ENCODE results near the gene TSSK3. TPM values are rescaled to one million over a fixed set of nuclear protein-coding genes. Genes with fewer than 3 reads are reported as not detected.

TSSK3 gene
- total and polyA plus RNA-seq, 2 donors (not counting 1 experiment from before 2014, with no cell fraction given), result 1.8 to 11.6 TPM

DNA sequence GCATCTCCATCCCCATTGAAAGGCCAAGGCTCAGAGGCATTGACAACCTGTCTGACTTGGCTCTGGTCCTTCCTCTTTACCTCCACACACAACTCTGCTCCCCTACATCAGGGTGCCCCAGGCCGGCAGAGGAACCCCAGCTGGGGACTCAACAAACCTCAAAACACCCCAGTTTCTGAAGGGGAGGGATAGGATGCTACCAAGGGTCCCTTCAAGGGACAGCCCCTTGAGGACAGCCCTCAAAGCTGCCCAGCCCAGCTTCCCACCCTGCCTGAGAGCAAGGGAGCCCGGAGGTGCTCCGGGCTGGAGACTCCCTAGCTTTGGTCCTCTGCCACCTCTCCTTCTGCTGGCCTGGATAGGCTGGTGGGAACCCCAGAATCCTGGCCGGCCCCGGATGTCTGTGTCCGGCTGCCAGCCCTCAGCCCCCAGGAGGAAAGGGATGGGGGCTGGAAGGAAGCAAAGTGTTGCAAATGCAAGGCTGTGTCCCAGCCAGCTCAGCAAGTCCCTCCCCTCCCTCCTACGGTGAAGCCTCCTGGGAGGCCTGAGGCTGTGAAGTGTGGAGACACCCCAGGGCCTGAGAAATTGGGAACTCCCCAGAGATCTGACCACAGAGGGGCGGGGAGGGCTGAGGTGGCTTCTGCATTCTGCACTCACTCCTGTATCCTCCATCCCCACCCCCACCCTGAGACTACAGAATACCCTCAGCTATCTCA lies 25.2 kb upstream of the TSSK3 start:
- peak overlapping the region in 3 of 5 experiments; percentile 17 to 75 (median 70) for H3K4me3 ChIP-seq (ENCODE audit: control extremely low read depth in 1 of 5, extremely low read depth in 1 of 5, insufficient read depth in 1 of 5, low read depth in 2 of 5, low read length in 4 of 5)
- Mint-ChIP-seq H3K4me3 (peak overlapping the region; percentile 88), H3K9me3 (ENCODE audit: insufficient read depth) (no peaks in the 10 kb centered on the region), H3K27me3 (no peaks in the 10 kb centered on the region), H3K4me1 (peaks cover 56% of the 10 kb centered on the region), H3K27ac (peak overlapping the region; percentile 92)
- POLR2A ChIA-PET, result interaction anchor here (0.5 to 3.9 kb wide), 13 partner anchors 8 to 338 kb away, joined by 3 to 53 read pairs (median 13); partner anchors contain the start of genes BSDC1, FAM167B, HDAC1 and LCK
- peak; percentile 46 for ATAC-seq (ENCODE audit: low read depth)
- WGBS (ENCODE audit: insufficient coverage), result 29% methylated on average over 5 of the region's 8 CpGs
- H3K4me1 ChIP-seq (ENCODE audit: control insufficient read depth in 2 of 2, insufficient read depth in 2 of 2, low read length in 2 of 2), result peaks cover 57 to 61% of the 10 kb centered on the region in 2 donors
- intact Hi-C loops (cut with micrococcal nuclease), result loop anchor here (1.0 to 5.0 kb wide), 6 partner anchors 14 to 136 kb away; partner anchors contain the start of genes BSDC1, CCDC28B, EIF3I and TMEM234
- H4K20me1 ChIP-seq (ENCODE audit: control insufficient read depth, insufficient read depth, low read length, poor library complexity, severe bottlenecking), result peaks cover 35% of the 10 kb centered on the region
- DNase-seq, result peak; percentile 89
- no peaks in the 10 kb centered on the region for H3K27me3 ChIP-seq (replicated peaks in 1 of 4; ENCODE audit: control extremely low read depth in 1 of 4, control insufficient read depth in 3 of 4, insufficient read depth in 4 of 4, low read length in 3 of 4)
- peak overlapping the region; percentile 89 for H3K4me2 ChIP-seq (replicated peaks; ENCODE audit: low read depth, low read length, poor library complexity, severe bottlenecking)
- H3K9ac ChIP-seq (ENCODE audit: low read length), result peak overlapping the region; percentile 75
- H3K36me3 ChIP-seq (replicated peaks in 1 of 2; ENCODE audit: control extremely low read depth in 1 of 2, control insufficient read depth in 1 of 2, extremely low read depth in 1 of 2, insufficient read depth in 2 of 2, low read length in 1 of 2), result peaks cover 1 to 18% of the 10 kb centered on the region in 2 experiments
- CTCF ChIA-PET, result interaction anchor here (0.7 to 6.2 kb wide), 16 partner anchors 9 to 183 kb away, joined by 3 to 71 read pairs (median 4); partner anchors contain the start of gene CCDC28B
- TF ChIP-seq, protein P1, sequence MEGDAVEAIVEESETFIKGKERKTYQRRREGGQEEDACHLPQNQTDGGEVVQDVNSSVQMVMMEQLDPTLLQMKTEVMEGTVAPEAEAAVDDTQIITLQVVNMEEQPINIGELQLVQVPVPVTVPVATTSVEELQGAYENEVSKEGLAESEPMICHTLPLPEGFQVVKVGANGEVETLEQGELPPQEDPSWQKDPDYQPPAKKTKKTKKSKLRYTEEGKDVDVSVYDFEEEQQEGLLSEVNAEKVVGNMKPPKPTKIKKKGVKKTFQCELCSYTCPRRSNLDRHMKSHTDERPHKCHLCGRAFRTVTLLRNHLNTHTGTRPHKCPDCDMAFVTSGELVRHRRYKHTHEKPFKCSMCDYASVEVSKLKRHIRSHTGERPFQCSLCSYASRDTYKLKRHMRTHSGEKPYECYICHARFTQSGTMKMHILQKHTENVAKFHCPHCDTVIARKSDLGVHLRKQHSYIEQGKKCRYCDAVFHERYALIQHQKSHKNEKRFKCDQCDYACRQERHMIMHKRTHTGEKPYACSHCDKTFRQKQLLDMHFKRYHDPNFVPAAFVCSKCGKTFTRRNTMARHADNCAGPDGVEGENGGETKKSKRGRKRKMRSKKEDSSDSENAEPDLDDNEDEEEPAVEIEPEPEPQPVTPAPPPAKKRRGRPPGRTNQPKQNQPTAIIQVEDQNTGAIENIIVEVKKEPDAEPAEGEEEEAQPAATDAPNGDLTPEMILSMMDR (IDR thresholded peaks at IDR 0.05), result no peak
- TF ChIP-seq EZH2 (IDR thresholded peaks at IDR 0.05; ENCODE audit: borderline replicate concordance, insufficient read depth, low read depth, low read length, poor library complexity, severe bottlenecking), result no peak
- H2AFZ ChIP-seq (ENCODE audit: insufficient read depth, low read depth, low read length, poor library complexity, severe bottlenecking), result no peak overlapping the region
- no peaks in the 10 kb centered on the region for H3K9me3 ChIP-seq (ENCODE audit: control extremely low read depth in 1 of 3, control insufficient read depth in 2 of 3, insufficient read depth in 1 of 3, low read length in 2 of 3)
- peak overlapping the region; percentile 60 to 67 for H3K27ac ChIP-seq (ENCODE audit: low read length in 2 of 2)
- H3K79me2 ChIP-seq (ENCODE audit: control insufficient read depth, insufficient read depth, low read length), result peaks cover 16% of the 10 kb centered on the region

All from B cell (primary cell).